K562 (cell line): ENCODE measurements around the gene NLRP12.

ENCODE experiments used
- JUNB ChIP-seq: fragments of 450-650 bp; formaldehyde crosslinking; conservative IDR thresholded peaks from 2 replicates; pipeline ENCODE4 v1.4.0; 2020; ENCODE audit warnings: mild to moderate bottlenecking
- POLR2A ChIP-seq: fragments of 450-650 bp; conservative IDR thresholded peaks from 2 replicates; pipeline ENCODE4 v1.6.1; 2016
- PTRF ChIP-seq: fragments of 450-650 bp; IDR thresholded peaks from 2 replicates; pipeline ENCODE4 v1.6.1; 2016; ENCODE audit warnings: mild to moderate bottlenecking, missing genetic modification characterization, missing compliant biosample characterization
- TF ChIP-seq, protein P1 (sequence below): fragments of 200-800 bp; sonication (Bioruptor generic); IDR thresholded peaks from 2 replicates; pipeline ENCODE4 v1.6.1; 2017; ENCODE audit warnings: missing genetic modification characterization, missing compliant biosample characterization
- TF ChIP-seq, protein P2 (sequence below): sonication (generic); formaldehyde crosslinking; IDR thresholded peaks from 2 replicates; pipeline ENCODE4 v1.8.1; 2023; ENCODE audit warnings: mild to moderate bottlenecking, missing genetic modification reagents, moderate library complexity
- TF ChIP-seq, protein P3 (sequence below), 2 experiments: fragments of 450-650 bp; formaldehyde crosslinking in 1 of 2; IDR thresholded peaks; 2 replicates each; pipeline versions ENCODE4 v1.4.0 to v1.6.1; 2014 to 2020; ENCODE audit warnings: mild to moderate bottlenecking in 2 of 2, borderline replicate concordance in 1 of 2, low read depth in 1 of 2
- TF ChIP-seq, protein P4 (sequence below), 3 experiments: IDR thresholded peaks in 2 of 3; conservative IDR thresholded peaks in 1 of 3; 2 replicates each; pipeline ENCODE4 v1.5.1; 2011 to 2012; ENCODE audit warnings: low read length in 3 of 3, mild to moderate bottlenecking in 3 of 3, control low read depth in 2 of 3, improper control_type of control experiment in 1 of 3, inconsistent platforms in 1 of 3, low read depth in 1 of 3, mixed read lengths in 1 of 3, moderate library complexity in 1 of 3; ENCODE audit not compliant: insufficient read depth in 2 of 3

DNA sequence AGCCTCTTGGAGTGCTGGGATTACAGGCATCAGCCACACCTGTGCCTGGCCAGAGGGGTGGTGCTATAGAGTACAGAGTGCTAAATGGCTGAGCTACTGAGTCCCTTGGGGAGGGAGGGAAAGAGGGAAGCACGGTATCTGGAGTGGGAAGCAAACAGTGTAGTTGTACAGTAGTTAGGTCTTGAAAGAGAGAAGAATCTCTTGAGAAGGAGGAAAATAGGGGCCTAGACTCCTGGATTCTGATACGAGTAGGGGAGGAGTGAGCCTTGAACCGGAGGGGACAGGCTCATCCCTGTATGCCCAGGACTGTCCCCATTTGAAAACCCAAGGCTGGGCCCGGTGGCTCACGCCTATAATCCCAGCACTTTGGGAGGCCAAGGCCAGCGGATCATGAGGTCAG, 48.6 kb upstream of the NLRP12 start:
- TF ChIP-seq, protein P1, sequence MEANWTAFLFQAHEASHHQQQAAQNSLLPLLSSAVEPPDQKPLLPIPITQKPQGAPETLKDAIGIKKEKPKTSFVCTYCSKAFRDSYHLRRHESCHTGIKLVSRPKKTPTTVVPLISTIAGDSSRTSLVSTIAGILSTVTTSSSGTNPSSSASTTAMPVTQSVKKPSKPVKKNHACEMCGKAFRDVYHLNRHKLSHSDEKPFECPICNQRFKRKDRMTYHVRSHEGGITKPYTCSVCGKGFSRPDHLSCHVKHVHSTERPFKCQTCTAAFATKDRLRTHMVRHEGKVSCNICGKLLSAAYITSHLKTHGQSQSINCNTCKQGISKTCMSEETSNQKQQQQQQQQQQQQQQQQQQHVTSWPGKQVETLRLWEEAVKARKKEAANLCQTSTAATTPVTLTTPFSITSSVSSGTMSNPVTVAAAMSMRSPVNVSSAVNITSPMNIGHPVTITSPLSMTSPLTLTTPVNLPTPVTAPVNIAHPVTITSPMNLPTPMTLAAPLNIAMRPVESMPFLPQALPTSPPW (CRISPR knock-in tag), result no peak
- TF ChIP-seq, protein P2, sequence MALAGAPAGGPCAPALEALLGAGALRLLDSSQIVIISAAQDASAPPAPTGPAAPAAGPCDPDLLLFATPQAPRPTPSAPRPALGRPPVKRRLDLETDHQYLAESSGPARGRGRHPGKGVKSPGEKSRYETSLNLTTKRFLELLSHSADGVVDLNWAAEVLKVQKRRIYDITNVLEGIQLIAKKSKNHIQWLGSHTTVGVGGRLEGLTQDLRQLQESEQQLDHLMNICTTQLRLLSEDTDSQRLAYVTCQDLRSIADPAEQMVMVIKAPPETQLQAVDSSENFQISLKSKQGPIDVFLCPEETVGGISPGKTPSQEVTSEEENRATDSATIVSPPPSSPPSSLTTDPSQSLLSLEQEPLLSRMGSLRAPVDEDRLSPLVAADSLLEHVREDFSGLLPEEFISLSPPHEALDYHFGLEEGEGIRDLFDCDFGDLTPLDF (CRISPR knock-in tag), result no peak
- TF ChIP-seq, protein P3, sequence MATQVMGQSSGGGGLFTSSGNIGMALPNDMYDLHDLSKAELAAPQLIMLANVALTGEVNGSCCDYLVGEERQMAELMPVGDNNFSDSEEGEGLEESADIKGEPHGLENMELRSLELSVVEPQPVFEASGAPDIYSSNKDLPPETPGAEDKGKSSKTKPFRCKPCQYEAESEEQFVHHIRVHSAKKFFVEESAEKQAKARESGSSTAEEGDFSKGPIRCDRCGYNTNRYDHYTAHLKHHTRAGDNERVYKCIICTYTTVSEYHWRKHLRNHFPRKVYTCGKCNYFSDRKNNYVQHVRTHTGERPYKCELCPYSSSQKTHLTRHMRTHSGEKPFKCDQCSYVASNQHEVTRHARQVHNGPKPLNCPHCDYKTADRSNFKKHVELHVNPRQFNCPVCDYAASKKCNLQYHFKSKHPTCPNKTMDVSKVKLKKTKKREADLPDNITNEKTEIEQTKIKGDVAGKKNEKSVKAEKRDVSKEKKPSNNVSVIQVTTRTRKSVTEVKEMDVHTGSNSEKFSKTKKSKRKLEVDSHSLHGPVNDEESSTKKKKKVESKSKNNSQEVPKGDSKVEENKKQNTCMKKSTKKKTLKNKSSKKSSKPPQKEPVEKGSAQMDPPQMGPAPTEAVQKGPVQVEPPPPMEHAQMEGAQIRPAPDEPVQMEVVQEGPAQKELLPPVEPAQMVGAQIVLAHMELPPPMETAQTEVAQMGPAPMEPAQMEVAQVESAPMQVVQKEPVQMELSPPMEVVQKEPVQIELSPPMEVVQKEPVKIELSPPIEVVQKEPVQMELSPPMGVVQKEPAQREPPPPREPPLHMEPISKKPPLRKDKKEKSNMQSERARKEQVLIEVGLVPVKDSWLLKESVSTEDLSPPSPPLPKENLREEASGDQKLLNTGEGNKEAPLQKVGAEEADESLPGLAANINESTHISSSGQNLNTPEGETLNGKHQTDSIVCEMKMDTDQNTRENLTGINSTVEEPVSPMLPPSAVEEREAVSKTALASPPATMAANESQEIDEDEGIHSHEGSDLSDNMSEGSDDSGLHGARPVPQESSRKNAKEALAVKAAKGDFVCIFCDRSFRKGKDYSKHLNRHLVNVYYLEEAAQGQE (IDR thresholded peaks at IDR 0.05; ENCODE audit: borderline replicate concordance), result no peak
- TF ChIP-seq, protein P3 (CRISPR knock-in tag; IDR thresholded peaks at IDR 0.05; ENCODE audit: low read depth), result no peak
- no peak for TF ChIP-seq POLR2A
- no peak for TF ChIP-seq JUNB
- TF ChIP-seq, protein P4, sequence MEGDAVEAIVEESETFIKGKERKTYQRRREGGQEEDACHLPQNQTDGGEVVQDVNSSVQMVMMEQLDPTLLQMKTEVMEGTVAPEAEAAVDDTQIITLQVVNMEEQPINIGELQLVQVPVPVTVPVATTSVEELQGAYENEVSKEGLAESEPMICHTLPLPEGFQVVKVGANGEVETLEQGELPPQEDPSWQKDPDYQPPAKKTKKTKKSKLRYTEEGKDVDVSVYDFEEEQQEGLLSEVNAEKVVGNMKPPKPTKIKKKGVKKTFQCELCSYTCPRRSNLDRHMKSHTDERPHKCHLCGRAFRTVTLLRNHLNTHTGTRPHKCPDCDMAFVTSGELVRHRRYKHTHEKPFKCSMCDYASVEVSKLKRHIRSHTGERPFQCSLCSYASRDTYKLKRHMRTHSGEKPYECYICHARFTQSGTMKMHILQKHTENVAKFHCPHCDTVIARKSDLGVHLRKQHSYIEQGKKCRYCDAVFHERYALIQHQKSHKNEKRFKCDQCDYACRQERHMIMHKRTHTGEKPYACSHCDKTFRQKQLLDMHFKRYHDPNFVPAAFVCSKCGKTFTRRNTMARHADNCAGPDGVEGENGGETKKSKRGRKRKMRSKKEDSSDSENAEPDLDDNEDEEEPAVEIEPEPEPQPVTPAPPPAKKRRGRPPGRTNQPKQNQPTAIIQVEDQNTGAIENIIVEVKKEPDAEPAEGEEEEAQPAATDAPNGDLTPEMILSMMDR (IDR thresholded peaks at IDR 0.05 in 2 of 3, conservative IDR thresholded peaks at IDR 0.05 in 1 of 3; ENCODE audit: insufficient read depth in 2 of 3, low read depth in 1 of 3, low read length in 3 of 3), result no peak
- TF ChIP-seq PTRF (tag), result no peak
